ENCODE measurements around the gene PLA2G2C. TPM values are rescaled to one million over a fixed set of nuclear protein-coding genes. Genes with fewer than 3 reads are reported as not detected.

The PLA2G2C gene
- total and polyA plus RNA-seq, 5 donors = 0.02 to 0.31 TPM; not detected in 3

Other genes starting within 250 kb of the PLA2G2C start
- 100 to 1,000 TPM; 134 to 996 (median 625) TPM for gene PLA2G2A, start 206.9 kb downstream of the PLA2G2C start, total RNA-seq
- gene PLA2G2A, start 206.9 kb downstream of the PLA2G2C start, polyA plus RNA-seq = 1,085 TPM
- 100 to 1,000 TPM in 2 of 4 donors, 10 to 100 TPM in 2; 91.6 to 122 (median 101) TPM for gene PLA2G5, start 116.3 kb downstream of the PLA2G2C start, total RNA-seq
- 165 TPM for gene PLA2G5, start 116.3 kb downstream of the PLA2G2C start, polyA plus RNA-seq
- gene PLA2G2D, start 67.0 kb downstream of the PLA2G2C start, total RNA-seq = not detected
- not detected for gene PLA2G2D, start 67.0 kb downstream of the PLA2G2C start, polyA plus RNA-seq
- gene PLA2G2F, start 47.2 kb downstream of the PLA2G2C start, total RNA-seq = not detected
- not detected for gene PLA2G2F, start 47.2 kb downstream of the PLA2G2C start, polyA plus RNA-seq
- gene UBXN10, start 422 bp downstream of the PLA2G2C start, total RNA-seq = 1 to 10 TPM; 4.7 to 6.3 (median 5.5) TPM
- gene UBXN10, start 422 bp downstream of the PLA2G2C start, polyA plus RNA-seq = 3.2 TPM
- gene VWA5B1, start 104.4 kb upstream of the PLA2G2C start, total RNA-seq = under 1 TPM; 0.18 to 0.51 (median 0.25) TPM
- 0.18 TPM for gene VWA5B1, start 104.4 kb upstream of the PLA2G2C start, polyA plus RNA-seq

Data from right cardiac atrium (tissue), 5 donors.